Measurements from ENCODE around the gene BPIFB1.

Gene BPIFB1

GRCh38 chr20:33273117-33273851 lies 9.7 kb upstream of the BPIFB1 start:
- DNase-seq = no peak

- DNase-seq = no peak
These were observed 7.8 kb upstream of the BPIFB1 start for GRCh38 chr20:33275215-33275614.

- no peak for DNase-seq
These were observed 7.1 kb upstream of the BPIFB1 start for GRCh38 chr20:33275871-33276270.

- DNase-seq = no peak
These were observed 6.5 kb upstream of the BPIFB1 start for GRCh38 chr20:33276303-33277113.

GRCh38 chr20:33277471-33278441 lies 5.3 kb upstream of the BPIFB1 start:
- DNase-seq = no peak

- DNase-seq = no peak
These were observed 4.3 kb upstream of the BPIFB1 start for GRCh38 chr20:33278700-33279099.

- no peak for DNase-seq
These were observed 3.6 kb upstream of the BPIFB1 start for GRCh38 chr20:33279261-33279910.

GRCh38 chr20:33280000-33280680 lies 2.9 kb upstream of the BPIFB1 start:
- DNase-seq = no peak

- DNase-seq = no peak
These were observed 2.2 kb upstream of the BPIFB1 start for GRCh38 chr20:33280775-33281174.

- no peak for DNase-seq
These were observed 1.4 kb upstream of the BPIFB1 start for GRCh38 chr20:33281550-33282146.

- no peak for DNase-seq
These were observed 649 bp upstream of the BPIFB1 start for GRCh38 chr20:33282196-33282934.

- no peak for DNase-seq
These were observed 1.3 kb downstream of the BPIFB1 start for GRCh38 chr20:33284284-33284683.

- no peak for DNase-seq
These were observed 1.9 kb downstream of the BPIFB1 start for GRCh38 chr20:33284937-33285336.

GRCh38 chr20:33285861-33286495 lies 3.0 kb downstream of the BPIFB1 start:
- no peak for DNase-seq

GRCh38 chr20:33287884-33288283 lies 4.9 kb downstream of the BPIFB1 start:
- DNase-seq = no peak

- DNase-seq = no peak
These were observed 7.8 kb downstream of the BPIFB1 start for GRCh38 chr20:33290852-33291251.

GRCh38 chr20:33291416-33291815 lies 8.4 kb downstream of the BPIFB1 start:
- DNase-seq = no peak

GRCh38 chr20:33291830-33292355 lies 8.9 kb downstream of the BPIFB1 start:
- no peak for DNase-seq

- no peak for DNase-seq
These were observed 13.2 kb downstream of the BPIFB1 start for GRCh38 chr20:33296206-33296605.

- DNase-seq = no peak
These were observed 15.4 kb downstream of the BPIFB1 start for GRCh38 chr20:33298391-33298790.
